HG02970 (cell line): Measurements from ENCODE around the gene CNTN4.

Experiments
- ATAC-seq: cut with Tn5 transposase; IDR thresholded peaks from one replicate; pipeline ENCODE4 v1.9.1; 2021; ENCODE audit warnings: mild to moderate bottlenecking, moderate library complexity, moderate number of reproducible peaks; ENCODE audit not compliant: unreplicated experiment, low FRiP score

CNTN4 gene

DNA sequence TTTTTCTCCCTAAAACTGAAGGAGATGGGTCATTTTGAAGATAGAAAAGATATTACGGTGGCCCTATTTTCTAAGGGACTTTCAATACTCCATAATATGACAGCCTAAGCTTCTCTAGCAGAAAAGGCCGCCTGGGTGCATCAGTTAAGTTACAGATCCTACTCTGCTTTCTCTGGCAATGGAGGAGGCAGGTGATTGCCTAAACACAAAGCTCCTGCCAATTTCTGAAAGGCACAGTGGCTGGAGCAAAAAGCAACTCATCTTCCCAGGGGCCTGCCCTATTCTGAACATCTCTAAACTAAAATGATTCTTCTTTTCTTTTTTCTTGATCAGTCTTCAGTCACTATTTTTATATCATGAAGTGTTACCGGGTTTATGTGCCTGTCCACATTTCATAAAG is 276.7 kb downstream of the CNTN4 start:
- no peak for ATAC-seq

DNA sequence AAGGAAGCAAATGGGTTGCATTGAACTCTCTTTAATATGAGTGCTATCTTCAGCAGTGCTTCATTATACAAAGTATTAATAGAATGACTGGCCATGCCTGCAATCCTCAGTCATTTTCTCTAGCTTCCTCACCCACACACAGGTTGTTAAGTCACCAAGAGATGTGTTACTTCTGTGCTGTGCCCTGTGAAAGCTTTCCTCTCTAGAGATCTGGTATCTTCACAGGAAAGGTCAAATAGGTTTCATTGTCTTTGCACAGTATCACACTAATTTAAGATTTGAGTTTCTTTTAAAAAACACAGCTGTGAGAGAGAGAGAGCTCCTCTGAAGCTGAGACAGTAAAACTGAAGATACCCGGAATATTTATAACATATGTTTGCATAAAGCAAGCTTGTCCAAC is 278.6 kb downstream of the CNTN4 start:
- no peak for ATAC-seq

DNA sequence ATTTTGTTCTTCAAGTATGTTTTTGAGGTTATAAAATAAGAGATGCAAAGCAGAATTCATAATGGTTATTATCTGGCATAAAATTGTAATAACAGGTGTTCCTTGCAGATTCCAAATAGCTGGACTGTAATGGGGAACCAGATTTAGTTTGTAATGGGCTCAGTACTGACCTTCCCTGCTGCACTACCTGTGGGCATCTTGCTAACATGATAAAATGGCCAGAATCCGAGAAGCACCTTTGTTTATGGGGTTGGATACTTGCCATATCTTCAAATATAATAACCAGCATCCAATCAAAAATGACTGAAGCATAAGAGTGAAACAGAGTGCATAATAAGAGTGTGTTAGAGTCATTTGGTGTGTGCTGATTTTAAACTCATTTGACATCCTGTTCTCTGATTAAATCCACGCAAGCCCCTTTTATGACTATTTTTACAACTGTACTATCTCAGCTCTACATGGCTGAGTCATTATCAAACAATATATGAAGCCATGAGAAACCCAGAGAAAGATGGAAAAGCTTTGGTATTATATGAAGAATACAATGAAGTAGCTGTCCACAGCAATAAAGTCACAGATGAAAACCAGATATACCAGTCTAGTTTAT is 292.4 kb downstream of the CNTN4 start:
- no peak for ATAC-seq

DNA sequence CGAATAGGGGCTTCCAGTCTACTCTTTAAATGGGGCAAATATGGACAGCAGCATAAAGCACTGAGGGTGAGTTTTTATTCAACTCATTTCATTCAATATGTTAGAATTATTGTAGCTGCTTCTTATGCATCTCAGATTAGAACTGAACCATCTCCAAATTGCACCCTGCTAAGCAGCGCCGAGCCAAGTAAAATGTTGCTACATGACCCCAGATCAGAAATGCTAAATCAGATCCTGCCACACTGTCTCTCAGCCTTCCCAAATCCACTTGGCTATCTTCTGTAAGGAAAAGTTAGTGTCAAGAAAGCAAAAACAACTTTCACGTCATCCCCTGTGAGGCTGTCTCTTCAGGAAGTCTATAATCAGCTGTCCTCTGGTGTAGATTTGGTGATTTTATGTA is 293.2 kb downstream of the CNTN4 start:
- no peak for ATAC-seq

DNA sequence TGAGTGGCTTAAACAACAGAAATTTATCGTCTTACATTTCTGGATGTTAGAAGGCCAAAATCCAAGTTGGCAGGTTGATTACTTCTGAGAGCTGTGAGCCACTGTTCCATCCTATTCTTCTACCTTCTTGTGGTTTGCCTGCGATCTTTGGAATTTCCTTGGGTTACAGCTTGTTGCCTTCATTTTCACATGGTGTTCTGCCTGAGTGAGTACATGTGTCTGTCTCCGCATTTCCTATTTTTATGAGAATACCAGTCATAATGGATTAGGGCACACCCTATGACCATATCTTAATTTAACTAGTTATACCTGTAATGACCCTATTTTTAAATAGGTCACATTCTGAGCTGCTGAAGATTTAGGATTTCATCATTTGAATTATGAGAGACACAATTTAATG is 294.3 kb downstream of the CNTN4 start:
- ATAC-seq, result no peak

DNA sequence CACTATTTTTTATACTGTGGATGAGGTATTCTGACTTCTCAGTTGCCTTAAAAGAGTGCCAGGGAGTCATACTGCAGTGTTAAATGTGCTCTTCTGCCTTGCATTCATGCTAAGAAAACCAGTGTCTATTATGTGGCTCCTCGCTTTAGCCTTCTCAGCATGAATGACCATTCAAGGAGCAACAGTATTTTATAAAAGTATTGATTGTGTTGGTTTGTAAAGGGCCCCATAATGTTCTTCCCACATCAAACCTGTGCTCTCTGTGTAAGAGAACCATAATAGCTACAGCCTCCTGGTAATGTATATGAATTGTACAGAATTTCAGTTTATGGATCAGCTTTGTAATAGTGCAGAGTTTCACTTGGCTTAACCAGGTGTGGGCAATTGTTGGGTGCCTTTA is 316.4 kb downstream of the CNTN4 start:
- ATAC-seq, result no peak

DNA sequence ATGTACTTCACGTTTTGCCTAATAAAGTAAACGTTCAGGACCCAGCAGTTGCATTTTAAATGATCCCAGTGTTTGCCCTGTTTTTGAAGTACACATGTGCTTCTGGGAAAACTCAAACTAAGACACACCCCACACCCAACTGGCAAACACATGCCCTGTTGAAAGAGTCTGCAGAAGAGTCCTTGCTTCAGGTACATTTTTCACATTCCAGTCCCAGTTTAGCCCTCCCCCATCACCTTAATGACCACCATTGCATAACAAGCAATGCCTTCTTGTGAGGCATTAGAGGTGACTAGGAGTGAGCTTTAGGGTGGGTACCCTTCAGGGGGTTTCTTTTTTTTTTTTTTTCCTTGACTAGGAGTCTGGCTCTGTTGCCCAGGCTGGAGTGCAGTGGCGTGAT is 322.3 kb downstream of the CNTN4 start:
- ATAC-seq, result no peak

DNA sequence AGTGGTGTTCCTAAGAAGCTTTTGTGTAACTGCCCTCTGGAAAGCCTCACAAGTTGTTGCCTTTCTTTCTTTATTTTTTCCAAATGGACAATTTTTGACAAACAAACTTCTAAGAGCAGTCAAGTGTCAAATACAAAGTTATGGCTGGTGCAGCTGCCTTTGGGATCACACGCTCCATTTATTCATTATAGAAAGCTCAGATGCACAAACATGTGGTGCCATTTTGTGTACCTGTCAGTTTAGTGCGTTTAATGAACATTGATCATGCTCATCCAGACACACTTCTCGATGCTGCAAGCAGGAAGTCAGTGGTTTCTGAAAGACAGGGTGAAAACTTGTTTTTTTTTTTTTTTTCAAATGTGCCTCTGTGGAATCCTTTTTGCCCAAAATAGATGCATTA is 324.5 kb downstream of the CNTN4 start:
- ATAC-seq, result no peak

DNA sequence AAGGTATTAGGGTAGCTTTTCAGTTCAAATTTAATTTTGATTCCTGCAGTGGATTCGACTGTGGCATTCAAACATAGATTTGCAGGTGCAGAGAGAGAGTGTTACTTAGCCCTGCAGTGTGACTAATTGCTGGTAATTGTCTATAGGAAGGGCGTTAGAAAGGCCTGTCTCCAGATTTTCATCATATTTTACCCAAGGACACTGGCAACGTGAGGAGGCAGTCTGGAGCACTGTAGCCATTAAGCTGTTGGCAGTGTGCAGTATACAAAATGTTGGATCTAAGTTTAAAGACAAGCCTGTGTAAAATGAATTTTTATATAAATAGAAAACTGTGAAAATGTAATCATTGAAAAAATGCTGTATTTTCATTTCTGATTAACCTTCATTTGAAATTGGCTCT is 342.9 kb downstream of the CNTN4 start:
- no peak for ATAC-seq

DNA sequence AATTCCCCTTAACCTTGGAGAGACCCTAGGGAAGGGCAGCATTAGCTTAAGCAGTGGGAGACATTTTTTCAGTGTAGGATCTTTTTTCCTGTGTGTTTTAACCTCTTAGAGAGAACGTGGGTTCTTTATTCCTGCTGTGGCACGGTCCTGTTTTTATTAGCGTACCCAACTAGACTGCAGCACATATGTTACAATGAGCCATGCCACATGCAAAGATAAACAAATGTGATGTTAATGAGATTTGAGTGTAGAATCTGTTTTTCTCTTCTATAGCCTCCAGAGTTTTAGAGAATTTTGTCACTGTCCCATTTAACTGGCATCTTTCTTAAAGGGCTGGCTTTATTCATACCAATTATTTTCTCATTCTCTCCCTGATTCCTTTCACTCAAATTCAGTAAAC is 347.5 kb downstream of the CNTN4 start:
- no peak for ATAC-seq

DNA sequence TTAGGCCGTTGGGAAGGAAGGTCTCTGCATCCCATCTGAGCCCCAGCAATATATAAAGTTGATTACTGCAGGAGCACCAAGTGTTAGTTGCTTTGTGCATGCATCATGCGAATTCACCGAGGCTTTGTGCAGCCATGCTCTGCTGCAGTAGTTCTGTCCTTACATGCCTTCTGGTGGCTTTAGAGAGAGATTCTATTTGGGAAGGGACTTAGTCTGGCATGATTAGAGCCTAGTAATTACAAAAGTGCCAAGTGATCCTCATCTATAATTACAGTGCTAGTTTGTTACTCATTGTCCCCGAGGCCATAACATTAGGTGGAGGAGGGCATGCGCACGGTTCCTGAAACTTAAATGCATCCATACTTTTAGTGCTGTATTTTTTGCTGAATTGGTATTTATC is 353.6 kb downstream of the CNTN4 start:
- no peak for ATAC-seq

DNA sequence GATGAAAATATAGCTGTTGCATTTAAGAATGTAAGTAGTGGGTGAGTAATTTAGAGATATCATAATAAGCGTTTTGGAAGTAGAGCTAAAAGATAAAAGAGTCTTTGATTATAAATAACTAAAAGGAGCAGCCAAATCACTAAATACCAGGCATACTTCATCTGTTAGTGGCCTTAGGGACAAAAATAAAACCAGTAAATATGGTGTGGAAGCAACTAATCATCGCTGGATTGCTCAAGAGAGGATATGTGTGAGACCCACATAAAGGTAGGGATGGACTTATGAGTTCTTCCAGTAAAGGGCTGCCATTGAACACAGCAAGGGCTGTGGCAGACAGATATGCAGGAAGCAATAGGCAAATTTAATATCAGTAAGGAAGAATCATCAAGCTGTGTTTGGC is 356.2 kb downstream of the CNTN4 start:
- no peak for ATAC-seq

DNA sequence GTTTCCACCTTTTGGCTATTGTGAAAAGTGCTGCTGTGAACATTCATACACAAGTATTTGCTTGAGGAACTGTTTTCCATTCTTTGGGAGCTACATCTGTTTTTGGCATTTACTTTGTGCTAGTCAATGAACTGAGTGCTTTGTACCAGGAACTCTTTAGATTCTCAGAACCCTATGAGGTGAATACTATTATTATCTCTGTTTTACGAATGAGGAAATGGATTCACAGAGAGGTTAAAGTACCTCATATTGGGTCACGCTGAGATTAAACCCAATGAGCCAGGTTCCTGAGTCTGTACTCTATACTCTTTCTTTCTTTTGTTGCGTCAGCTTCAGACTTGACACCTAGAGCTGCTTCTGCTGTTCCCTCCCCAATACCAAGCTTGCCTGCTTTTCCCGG is 358.1 kb downstream of the CNTN4 start:
- ATAC-seq, result no peak

DNA sequence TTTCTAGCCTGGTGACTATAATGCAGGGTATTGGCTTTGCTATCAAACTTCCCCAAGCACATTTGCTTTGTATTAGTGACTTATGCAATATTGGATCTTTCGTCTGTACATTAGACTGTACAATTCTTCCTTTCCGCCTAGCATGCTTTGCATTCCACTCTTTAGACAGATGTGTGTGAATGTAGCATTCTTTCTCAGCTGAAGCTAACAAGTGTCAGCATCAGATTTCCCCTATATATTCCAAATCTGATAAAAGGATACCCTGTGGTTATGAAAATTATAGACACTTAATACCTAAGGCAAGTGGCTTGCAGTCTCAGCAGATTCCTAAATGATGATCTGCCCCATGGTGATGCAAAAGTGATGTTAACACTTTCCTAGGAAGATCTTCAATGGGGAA is 360.1 kb downstream of the CNTN4 start:
- ATAC-seq, result no peak

DNA sequence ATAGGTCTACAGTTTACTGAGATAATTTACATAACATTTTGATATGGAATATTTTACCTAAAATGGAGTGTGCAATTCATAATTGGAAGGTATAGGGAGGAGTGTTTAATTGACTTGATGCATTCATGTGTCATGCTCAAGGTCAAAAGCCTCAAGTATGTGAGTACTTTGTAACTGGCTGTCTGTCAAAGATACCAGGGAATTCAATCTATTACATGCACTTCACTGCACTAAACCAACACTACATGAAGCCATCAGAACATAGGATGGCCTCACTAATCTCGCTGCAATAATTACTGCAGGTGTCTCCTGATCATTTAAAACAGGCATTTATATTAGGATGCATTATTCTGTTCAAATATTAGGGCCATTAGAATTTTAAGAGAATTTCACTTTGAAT is 367.2 kb downstream of the CNTN4 start:
- ATAC-seq, result no peak

DNA sequence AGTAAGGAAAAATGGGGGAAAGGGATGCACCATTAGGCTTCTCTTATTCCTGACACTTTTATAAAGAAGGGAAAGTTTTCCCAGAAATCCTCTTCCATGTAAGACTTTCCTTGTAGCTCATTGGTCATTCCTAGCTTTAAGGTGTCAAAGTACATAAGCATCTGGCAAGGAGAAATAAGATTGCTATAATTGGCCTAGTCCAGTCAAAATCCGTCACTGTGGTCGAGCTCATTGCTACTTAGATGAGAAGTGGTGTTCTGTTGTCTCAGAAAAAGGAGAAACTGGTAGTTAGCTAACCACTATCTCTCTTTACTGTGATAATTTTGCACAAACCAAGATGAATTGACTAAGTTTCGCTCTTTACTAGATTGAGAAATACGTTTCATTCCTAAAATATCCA is 370.1 kb downstream of the CNTN4 start:
- no peak for ATAC-seq

DNA sequence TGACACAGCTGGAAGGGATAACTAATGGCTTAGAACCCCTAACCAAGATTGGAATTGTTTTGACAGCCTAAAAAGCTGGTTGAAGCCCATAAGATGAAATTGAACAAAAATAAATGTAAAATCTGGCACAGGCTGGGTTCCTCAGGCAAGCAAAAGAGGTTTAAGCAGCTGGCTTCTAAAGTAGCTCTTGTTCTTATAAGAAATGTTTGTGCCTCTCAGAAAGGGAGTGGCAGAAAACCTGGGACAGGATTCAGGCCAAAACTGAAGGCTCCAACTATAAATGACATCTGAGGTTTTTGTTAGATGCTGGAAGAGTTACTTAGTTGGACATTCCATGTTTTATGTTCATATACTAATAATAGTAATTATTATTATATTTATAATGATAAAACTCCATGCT is 378.3 kb downstream of the CNTN4 start:
- no peak for ATAC-seq

DNA sequence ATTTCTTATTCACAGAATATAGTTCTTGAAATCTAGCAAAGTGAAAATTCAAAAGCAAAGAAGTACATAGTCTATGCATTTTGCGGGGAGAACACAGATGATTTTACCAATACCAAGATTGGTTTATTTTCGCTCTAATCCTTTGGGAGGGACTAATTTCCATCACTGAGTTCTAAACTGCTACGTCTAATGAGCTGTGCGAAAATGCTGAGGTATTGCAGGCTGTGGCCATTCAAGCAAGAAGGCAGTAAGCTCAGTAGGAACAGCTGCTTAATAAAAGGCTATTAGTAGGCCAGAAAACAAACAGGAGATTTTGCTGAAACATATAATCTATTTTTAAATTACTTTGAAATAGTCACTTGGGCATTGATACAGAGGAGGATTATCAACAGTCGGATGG is 379.0 kb downstream of the CNTN4 start:
- no peak for ATAC-seq

DNA sequence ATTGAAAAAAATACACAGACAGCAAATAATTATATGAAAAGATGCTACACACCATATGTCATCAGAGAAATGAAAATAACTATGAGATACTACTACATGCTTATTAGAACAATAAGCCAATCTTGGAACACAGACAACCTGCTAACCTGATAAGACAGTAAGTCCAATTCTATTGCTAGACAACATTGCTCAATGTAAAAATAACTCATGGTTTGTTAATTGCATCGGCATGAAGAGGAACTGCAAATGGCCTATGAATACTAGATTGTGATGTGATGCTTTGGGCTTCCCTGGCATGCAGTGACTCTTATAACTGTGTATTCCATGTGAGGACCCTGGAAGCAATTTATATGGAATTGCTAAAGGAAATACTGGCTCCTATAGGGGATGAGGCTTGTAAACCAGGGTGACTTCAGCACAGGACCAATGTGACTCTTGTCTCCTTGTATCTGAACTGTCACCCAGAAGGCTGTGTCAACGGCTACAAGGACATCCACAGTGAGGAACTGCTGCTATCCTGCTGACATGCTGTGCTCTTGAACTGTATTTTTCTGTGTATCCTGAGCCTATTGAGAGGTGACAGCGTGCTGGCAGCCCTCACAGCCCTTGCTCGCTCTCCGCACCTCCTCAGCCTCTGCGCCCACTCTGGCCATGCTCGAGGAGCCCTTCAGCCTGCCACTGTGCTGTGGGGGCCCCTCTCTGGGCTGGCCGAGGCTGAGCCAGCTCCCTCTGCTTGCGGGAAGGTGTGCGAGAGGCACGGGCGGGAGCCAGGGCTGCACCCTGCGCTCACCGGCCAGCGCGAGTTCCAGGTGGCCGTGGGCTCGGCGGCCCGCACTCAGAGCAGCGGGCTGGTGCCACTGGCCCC is 385.7 kb downstream of the CNTN4 start:
- ATAC-seq, result no peak

DNA sequence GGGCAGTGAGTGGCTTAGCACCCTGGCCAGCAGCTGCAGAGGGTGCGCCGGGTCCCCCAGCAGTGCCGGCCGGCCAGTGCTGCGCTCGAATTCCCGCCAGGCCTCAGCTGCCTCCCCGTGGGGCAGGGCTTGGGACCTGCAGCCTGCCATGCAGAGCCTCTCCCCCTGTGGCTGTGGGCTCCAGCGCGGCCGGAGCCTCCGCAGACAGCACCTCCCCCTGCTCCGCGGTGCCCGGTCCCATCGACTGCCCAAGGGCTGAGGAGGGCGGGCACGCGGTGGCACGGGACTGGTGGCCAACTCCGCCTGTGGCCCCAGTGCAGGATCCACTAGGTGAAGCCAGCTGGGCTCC is 386.3 kb downstream of the CNTN4 start:
- no peak for ATAC-seq

DNA sequence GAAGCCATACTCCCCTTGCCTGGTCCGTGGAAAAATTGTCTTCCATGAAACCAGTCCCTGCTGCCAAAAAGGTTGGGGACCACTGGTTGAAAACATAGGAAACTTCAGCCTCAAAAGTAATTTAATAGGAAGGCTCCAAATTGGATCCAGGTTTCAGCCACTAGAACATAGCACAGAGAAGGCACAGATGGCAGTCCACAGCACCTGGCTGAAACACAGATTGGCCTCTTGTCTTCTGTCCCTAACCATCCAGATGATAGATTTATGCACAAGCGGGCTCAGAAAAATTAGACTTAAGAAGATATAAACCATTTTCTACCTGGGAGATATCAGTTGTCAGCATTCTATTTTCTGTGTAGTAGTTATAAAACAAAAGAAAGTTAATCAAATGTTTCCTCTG is 397.1 kb downstream of the CNTN4 start:
- ATAC-seq, result no peak

DNA sequence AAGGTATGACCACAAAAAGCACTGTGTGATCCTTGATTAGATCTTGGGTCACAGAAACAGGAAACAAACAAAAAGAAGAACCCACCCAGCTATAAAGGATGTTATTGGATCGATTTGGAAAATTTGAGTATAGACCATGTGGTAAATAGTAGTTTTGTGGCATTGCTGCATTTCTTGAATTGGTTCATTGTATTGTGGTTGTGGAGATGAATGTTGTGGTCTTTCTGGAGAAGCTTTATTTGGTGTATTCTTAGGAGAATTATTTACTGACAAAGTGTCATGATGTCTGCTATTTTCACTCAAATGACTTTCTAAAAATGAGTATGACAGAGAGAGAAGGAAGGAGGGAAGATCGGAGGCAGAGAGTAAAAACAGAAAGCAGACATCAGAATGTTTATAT is 406.2 kb downstream of the CNTN4 start:
- no peak for ATAC-seq
